Stimulated activated naive CD4-positive, alpha-beta T cell treated with Interleukin-2 at 50 U/mL for 16 hours (primary cell): ENCODE data around the gene AK9.
"Not testable (repeated sequence)": the region's sequence is repeated elsewhere in the genome, so short reads cannot be mapped to it uniquely, and the experiment has no call there.

Experiments
- DNase-seq: peaks from one replicate; lab custom pipeline; 2025; lab: John Stamatoyannopoulos, UW

Gene AK9

DNA sequence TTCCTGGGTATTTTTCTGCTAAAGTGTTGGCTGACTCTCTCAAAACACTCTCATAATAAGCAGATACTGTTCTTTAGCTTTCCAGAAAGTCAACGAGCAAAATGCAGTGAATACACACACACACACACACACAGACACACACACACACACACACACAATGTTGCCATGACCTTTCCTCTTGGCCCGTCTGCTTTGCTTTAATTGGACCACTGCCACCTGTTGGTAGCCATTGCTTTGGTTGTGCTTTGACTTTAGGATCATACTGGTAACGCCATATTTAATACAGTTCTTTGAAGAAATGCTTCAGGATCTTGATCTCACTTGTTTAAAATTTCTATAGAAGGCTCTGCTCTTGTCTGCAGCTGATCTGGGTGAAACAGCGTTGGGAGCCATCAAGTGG lies 4.5 kb upstream of the AK9 start:
- no peak for DNase-seq

DNA sequence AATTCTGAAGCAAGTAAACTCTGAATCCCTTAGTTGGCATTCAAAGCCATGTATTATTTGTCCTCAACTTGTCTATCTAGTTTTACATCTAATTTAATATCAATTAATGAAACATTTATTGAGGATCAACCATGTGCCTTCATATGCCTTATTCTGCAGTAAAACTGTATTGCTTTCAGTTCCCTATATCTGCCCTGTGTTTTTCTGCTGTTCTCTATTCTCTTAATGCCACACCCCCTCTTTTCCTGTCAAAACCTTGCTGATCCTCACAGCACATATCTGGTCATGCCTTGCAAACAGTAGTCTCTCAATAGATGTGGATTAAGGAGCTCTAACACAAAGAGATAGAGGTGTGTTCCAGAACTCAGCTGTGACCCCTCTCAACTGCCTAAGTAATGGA lies 2.1 kb upstream of the AK9 start:
- DNase-seq = no peak

DNA sequence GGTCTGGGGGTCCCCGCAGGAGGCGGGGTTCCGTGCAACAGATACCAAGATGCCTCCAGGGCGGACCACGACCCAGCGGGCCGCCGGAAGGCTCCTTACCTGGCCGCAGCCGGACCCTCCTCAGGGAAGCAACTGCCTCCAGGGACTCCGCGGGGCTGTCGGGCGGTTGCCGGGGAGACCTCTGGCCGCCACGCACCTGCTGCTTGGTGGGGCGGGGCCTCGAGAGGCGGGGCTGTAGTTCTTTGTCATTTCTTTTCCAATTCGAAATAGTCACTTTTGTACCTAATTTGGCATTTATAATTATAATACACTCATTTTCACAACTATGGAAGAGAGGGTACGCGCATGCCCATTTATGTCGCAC lies 647 bp downstream of the AK9 start:
- DNase-seq = peak; percentile 59

DNA sequence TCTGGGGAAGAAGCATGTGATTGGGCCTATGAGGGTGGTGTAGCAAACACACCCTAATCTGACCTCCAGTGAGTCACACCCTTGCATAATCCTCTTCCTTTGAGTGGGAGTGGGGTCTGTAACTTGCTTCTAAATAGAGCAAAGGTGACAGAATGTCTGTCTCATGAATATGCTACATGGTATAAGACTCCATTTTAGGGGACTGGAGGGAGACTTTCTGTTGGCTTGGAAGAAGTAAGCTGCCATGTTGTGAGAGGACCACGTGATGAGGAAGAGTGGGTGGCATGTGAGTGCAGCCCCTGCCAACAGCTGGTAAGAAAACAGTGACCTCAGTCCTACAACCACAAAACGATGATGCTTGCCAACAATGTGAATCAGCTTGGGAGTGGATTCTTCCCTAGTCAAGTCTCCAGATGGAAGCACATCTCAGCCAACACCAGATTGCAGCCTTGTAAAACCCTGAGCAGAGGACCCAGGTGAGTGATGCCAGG lies 3.7 kb downstream of the AK9 start:
- DNase-seq = peak; percentile 0

DNA sequence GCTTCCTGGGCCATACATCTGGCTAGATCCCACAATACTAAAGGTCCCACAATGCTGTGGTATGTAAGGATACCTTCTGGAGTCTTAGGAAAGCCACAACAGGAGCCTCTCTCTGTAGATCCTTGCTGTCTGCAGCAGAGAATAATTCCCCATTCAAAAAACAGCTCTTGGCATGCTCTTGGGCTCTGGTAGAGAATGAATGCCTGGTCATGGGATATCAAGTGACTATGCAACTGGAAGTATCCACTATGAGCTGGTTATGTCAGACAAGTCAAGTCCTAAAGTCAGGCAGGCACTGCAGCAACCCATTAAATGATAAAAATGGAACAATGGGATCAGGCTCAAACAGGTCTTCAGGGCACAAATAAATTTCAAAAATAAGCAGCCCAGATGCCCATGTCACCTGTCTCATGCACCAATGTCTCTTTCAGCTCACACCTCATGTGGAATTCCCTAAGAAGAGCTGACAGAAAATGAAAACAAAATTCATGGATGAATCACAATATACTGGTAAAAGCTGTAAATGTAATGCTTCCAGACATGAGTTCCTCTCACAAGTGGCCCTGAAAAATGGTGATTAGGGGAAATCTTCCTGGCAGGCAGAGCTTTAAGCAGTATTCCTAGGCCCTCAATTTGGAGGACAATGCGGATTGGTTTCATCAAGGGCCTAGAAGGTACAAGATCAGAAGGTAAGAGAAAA lies 4.3 kb downstream of the AK9 start:
- DNase-seq = no peak

DNA sequence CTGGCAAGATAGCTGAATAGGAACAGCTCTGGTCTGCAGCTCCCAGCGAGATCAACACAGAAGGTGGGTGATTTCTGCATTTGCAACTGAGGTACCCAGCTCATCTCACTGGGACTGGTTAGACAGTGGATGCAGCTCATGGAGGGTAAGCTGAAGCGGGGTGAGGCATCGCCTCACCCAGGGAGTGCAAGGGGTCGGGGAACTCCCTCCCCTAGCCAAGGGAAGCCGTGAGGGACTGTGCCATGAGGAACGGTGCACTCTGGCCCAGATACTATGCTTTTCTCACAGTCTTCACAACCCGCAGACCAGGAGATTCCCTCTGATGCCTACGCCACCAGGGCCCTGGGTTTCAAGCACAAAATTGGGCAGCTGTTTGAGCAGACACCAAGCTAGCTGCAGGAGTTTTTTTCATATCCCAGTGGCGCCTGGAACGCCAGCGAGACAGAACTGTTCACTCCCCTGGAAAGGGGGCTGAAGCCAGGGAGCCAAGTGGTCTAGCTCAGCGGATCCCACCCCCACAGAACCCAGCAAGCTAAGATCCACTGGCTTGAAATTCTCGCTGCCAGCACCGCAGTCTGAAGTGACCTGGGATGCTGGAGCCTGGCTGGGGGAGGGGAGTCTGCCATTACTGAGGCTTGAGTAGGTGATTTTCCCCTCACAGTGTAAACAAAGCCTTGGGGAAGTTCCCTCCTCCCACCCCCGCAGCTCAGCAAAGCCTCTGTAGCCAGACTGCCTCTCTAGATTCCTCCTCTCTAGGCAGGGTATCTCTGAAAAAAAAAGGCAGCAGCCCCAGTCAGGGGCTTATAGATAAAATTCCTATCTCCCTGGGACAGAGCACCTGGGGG lies 12.1 kb downstream of the AK9 start:
- not testable (repeated sequence) for DNase-seq

DNA sequence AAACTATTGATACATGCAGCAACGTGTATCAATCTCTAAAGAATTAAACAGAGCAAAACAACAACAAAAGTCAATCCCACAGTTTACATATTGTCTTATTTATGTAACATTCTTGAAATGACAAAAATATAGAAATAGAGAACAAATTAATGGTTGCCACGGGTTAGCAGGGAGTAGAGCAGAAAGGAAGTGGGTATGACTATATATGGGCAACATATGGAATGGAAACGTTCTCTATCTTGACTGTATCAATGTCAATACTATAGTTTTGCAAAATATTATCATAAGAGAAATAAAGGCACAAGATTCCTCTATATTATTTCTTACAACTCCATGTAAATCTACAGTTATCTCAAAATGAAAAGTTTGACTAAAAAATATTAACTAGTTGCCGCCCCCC lies 12.8 kb downstream of the AK9 start:
- no peak for DNase-seq

DNA sequence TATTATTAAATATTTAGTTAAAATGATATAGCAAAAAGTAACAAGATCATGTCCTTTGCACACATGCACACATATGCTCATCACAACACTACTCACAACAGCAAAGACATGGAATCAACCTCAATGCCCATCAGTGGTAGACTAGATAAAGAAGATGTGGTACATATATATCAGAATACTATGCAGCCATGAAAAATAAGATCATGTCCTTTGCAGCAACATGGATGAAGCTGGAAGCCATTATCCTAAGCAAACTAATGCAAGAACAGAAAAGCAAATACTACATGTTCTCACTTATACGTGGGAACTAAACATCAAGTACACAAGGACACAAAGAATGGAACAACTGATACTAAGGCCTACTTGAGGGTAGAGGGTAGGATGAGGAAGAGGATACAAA lies 14.3 kb downstream of the AK9 start:
- no peak for DNase-seq

DNA sequence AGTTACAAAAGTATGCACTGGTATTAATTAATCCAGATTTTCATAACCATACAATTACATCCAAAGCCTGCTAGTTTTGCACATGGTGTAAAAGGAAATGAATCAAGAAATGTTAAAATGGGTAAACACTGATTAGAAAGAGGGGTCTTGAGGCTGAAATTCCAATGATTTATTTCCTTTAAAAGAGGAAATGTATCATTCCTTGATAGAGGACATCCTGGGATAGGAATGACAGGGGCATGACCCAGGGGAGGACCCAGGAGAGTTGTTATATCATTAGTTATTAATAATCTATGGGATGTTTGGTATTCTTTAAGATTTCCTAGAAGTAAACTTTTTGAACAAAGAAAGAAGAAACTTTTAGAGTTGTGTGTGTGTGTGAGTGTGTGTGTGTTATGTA lies 18.2 kb downstream of the AK9 start:
- DNase-seq = no peak

DNA sequence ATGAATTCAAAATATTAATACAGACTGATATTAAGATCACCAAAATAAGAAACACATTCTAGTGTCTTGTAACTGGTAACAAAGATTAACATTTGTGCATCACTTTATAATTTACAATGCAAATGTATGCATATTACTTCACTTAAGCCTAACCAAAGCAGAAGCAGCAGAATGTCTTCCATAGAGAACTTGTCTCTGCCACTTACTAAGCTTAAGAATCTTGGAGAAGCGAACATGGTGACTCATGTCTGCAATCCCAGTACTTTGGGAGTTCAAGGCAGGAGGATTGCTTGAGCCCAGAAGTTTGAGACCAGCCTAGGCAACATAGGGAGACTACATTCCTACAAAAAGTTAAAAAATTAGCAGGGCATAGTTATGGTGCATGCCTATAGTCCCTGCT lies 18.8 kb downstream of the AK9 start:
- no peak for DNase-seq

DNA sequence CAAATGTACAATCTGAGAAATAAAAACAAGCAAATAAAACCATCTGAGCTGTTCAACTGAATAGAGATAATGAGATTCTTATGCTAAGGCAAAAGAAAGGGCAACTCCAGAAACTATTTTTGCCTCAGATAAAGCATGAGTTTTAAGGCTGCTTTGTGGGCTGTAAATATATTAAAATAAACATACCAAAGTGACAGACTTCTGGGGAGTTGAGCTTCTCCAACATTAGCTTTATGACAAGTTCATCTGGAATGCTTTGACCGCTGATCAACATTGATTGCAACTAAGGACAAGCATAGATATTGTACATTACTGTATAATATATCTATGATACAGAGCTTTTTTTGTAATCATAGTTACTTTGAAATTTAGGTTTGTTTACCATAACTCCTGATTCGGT lies 19.3 kb downstream of the AK9 start:
- DNase-seq = no peak

DNA sequence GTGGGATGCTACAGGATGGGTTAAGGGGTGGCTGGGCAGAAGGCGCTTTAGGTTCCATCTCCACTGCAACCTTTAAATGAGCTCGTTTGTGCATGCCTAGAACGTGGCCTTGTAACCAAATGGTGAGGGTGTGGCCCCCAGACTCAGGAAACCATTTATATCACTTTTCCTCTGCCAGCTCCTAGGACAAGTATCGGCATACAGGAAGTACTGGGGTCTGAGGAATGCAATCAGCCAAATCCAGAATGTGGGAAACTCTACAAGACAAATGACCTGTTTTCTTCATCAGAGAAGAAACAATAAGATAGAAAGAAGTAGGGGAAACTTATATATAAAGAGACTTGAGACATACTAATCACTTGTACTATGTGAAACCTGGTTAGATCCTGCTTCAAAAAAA lies 21.2 kb downstream of the AK9 start:
- DNase-seq = no peak

DNA sequence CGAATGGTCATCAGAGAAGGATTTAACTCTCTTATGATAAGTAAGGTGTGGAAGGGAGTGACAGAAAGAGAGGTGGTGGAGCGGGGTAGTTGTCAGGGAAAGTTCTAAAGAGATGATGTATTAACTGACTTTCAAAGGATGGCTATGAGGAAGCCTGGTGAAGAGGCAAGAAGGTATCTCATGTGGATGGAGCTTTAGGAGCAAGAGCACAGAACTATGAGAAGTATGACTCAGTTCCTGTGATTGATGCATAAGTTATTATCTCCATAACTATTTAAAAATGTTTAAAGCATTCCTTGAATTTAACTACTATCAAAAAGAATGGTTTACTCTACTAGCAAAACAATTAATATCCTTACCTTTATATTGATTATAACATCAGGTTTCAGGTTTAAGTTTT lies 28.8 kb downstream of the AK9 start:
- DNase-seq = no peak

DNA sequence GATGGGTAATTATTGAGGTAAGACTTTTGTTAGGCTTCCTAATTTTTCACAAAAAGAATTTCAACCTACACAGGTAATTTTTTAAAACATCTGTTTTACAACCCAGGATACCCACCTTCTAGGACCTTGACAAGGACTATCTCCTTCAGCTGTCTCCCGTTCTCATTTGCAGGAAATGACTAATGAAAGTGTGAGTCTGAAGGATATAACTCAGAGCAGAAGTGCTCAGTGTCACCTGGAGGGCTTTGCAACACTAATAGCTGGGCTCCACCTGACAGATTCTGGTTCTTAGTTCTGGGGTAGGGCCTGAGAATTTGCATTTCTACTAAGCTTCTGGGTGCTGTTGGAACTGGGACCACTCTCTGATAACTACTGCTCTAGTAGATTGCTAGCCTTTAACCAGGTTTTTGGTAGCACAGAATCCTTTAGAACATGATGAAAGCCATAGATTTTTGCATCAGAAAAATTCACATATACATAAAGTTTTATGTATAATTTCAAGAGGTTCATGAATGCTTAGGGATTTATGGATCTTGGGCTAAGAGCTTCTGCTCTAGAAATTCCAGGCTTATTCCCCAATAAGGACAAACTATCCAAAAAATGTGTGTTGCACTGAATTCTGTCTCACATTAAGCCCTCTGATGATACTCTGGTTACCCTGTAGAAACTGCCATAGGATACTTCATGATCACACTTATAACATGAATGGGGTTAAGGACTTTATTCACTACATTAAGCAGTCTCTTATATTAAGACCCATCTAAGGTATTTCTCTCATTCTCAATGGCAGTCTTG lies 30.3 kb downstream of the AK9 start:
- DNase-seq = no peak

DNA sequence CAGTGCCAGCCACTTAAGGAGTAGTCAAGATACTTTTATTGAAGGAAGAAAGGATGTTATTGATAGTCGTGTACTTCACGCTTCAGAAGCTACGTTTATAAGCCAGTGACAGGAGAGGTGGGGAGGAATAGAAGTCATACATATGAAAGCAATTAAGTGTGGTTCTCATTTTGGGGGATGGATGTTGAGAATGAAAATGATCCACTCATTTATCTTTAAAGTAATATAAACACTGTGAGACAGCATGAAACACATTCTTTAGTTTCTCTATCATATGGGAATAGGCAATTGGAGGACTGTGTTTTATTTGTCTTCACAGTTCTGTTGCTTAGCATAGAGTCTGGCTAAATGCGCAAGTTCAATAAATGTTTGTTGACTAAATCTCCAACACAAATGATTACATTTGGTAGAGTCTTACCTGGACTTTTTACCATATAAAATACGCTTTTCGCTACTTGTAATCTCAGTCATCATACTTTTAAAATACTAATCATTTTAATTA lies 35.2 kb downstream of the AK9 start:
- DNase-seq = no peak

DNA sequence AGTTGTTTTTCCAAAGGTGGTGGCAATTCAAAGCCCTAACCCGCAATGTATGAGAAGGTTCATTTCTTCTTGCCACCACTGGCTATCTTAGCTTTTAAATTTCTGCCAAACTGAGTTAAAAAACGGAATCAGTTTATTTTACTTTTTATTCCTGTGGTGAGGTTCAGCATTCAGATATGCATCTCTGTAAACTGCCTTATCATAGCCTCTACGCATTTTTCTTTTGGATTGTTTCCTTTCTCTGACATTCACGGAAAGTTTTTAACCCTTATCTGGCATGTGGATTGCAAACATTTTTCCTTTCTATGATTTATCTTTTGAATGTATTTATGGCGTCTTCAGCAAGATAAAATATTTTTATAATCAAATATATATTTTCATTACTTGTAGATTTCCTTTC lies 37.7 kb downstream of the AK9 start:
- no peak for DNase-seq

DNA sequence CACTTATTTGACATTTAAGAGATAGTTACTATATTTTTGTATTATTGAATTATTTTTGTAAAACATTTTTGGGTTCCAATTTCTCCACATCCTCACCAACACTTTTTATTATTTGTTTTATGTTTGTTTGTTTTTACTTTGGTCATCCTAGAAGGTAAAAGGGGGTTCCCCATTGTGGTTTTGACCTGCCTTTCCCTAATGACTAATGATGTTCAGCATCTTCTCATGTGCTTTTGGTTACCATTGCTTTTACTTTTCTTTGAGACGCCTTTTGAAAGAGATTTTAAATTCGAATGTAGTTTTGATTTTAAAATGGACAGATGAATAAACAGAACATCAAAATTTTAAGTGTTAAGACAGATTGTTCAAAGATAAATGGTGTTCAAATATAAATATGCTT lies 46.9 kb downstream of the AK9 start:
- DNase-seq = no peak

DNA sequence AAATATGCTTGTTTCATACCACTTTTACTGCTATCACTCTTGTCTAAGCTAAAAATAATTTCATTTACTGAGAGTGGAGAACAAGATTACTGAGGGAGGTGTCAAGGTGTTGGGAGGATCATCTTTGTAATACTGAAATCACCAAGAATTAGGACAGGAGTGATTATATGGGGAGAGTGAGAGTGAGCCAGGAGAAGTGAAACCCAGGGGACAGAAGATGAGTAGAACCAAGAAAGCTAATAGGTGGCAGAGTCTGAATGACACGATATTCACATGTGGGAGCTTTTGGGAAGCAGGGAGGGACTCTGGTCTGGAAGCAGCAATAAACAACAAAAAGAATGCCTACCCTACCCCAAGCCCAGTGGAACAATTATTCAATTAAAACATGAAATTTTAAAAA lies 58.6 kb downstream of the AK9 start:
- no peak for DNase-seq

DNA sequence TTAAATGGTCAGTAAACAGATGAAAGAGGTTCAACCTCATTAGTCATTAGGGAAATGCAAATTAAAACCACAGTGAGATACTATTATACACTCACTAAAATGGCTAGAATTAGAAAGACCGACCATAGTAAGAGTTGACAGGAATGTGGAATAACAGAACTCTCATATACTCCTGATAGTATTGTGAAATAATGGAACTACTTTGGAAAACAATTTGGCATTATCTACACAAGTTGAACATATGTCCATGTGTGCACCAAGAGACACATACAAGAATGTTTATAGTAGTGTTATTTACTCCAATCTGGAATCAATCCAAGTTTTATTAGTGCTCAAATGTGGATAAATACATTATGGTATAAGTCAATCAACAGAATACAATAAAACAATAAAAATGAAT lies 59.6 kb downstream of the AK9 start:
- DNase-seq = no peak

DNA sequence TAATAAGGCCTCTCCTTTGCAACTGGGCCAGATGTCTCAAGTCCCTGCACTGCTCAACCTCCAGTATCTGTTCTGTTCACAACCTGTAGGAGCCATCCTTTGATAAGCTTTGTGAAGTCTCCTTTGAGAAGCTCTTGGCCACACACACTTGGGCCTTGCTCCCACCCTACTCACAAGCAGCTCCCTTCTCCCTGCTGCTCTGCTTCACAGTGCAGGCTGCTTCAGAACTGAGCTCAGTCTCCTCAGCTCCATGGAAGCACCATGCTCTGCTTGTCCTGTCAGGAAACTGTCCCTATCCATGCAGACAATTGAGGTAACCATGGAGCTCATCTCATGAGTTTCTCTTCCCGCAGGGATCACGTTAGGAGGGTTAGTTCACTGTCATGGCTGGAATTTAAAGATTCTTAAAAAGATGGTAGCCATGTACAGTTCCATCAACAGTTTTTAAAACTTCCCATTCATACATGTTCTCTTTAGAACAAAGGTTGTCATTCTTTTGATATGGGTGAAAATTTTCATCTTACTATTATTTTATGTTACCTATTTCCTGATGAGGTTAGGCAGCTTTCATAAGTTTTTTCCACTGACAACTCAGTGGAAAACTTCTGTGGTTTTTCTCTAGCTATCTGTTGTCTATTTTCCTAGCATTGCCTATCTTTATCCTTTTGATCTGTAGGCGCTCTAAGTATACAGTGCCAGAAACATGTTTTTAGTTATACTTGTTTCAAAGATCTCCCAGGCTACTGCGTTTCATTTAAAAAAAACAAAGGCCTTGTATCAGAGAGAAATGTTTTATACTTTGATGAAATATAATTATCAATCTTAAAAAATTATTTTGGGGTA lies 62.6 kb downstream of the AK9 start:
- DNase-seq = no peak

DNA sequence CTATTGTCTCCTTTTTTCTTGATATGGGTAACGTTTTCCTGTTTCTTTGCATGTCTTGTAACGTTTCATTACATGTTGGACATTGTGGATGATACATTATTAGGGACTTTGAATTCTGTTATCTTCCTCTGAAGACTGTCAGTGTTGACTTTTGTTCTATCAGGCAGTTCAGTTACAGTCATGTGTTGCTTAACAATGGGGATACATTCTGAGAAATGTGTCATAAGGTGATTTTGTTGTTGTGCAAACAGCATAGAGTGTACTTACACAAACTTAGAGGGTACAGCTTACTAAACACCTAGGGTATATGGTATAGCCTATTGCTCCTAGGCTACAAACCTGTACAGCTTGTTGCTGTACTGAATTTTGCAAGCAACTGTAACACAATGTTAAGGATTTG lies 64.7 kb downstream of the AK9 start:
- no peak for DNase-seq

DNA sequence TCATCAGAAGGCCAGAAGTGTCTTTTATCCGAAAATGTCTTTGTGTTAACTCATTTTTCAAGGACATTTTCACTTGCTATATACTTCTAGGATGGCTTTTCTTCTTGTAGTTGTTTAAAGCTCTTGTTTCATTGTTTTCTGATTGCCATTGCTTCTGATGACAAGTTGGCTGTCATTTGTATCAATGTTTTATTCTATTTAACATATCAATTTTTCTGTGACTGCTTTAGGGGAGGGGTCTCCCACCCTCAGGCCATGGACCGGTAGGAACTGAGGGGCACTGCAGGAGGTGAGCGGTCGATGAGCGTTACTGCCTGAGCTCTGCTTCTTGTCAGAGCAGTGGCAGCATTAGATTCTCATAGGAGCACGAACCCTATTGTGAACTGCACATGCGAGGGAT lies 65.8 kb downstream of the AK9 start:
- DNase-seq = no peak
